CD4-positive, alpha-beta memory T cell (primary cell): Measurements from ENCODE around the gene RPL21. TPM values are rescaled to one million over a fixed set of nuclear protein-coding genes. Genes with fewer than 3 reads are reported as not detected.

ENCODE experiments used
- CTCF ChIA-PET: fragments of 350-600 bp; sonication (Branson Sonifier 250); formaldehyde crosslinking; loops from one replicate; lab custom pipeline; 2021; ENCODE audit warnings: inconsistent platforms; ENCODE audit not compliant: partially characterized antibody; lab: Charles Lee
- POLR2A ChIA-PET: fragments of 350-600 bp; sonication (Branson Sonifier 250); formaldehyde crosslinking; loops from one replicate; lab custom pipeline; 2021; ENCODE audit not compliant: partially characterized antibody; lab: Charles Lee
- DNase-seq, 5 donors: peaks; one replicate each; pipeline versions ENCODE4 v3.0.0 to v3.0.0-alpha.2; 2020 to 2022; ENCODE audit warnings: mixed read lengths in 1 of 5
- H3K27ac ChIP-seq: one replicate; pipeline ENCODE4 v1.7.0; 2013; ENCODE audit warnings: low read depth, low read length
- H3K27me3 ChIP-seq: 2 replicates; pipeline ENCODE4 v1.7.0; 2013; ENCODE audit warnings: mild to moderate bottlenecking, low read length, moderate library complexity; ENCODE audit not compliant: insufficient read depth
- H3K36me3 ChIP-seq: 2 replicates; pipeline ENCODE4 v1.7.0; 2013; ENCODE audit warnings: mild to moderate bottlenecking, low read length, moderate library complexity; ENCODE audit not compliant: insufficient read depth
- H3K4me1 ChIP-seq: 2 replicates; pipeline ENCODE4 v1.7.0; 2013; ENCODE audit warnings: mild to moderate bottlenecking, low read length, moderate library complexity; ENCODE audit not compliant: insufficient read depth
- H3K4me3 ChIP-seq, 2 donors: one replicate each; pipeline ENCODE4 v1.7.0; 2013; ENCODE audit warnings: low read length in 2 of 2, mild to moderate bottlenecking in 1 of 2
- H3K9me3 ChIP-seq, 2 donors: one replicate each; pipeline ENCODE4 v1.7.0; 2013; ENCODE audit warnings: low read length in 2 of 2, control low read depth in 1 of 2; ENCODE audit not compliant: control insufficient read depth in 1 of 2
- H3K27ac Mint-ChIP-seq, 7 donors: one replicate each; pipeline ENCODE4 v1.8.0; 2020 to 2021; ENCODE audit warnings: mixed read lengths in 7 of 7, mild to moderate bottlenecking in 6 of 7, inconsistent platforms in 3 of 7, moderate library complexity in 3 of 7
- H3K27me3 Mint-ChIP-seq, 2 donors: one replicate each; pipeline ENCODE4 v1.8.0; 2020 to 2021; ENCODE audit warnings: mixed read lengths in 2 of 2
- H3K36me3 Mint-ChIP-seq, 2 donors: one replicate each; pipeline ENCODE4 v1.8.0; 2020 to 2021; ENCODE audit warnings: mixed read lengths in 2 of 2, inconsistent platforms in 1 of 2, mild to moderate bottlenecking in 1 of 2
- H3K4me1 Mint-ChIP-seq, 4 donors: one replicate each; pipeline ENCODE4 v1.8.0; 2020 to 2021; ENCODE audit warnings: mixed read lengths in 4 of 4, mild to moderate bottlenecking in 1 of 4
- H3K4me3 Mint-ChIP-seq, 8 donors: one replicate each; pipeline ENCODE4 v1.8.0; 2020 to 2021; ENCODE audit warnings: mixed read lengths in 8 of 8, mild to moderate bottlenecking in 7 of 8, moderate library complexity in 6 of 8, inconsistent platforms in 3 of 8
- H3K9me3 Mint-ChIP-seq, 8 donors: one replicate each; pipeline ENCODE4 v1.8.0; 2020 to 2021; ENCODE audit warnings: mixed read lengths in 8 of 8, mild to moderate bottlenecking in 5 of 8, inconsistent platforms in 3 of 8, moderate library complexity in 1 of 8
- intact Hi-C: fragments of 100-400 bp; cut with micrococcal nuclease; formaldehyde crosslinking; loops from one replicate; pipeline ENCODE4 v1.15.1; 2023
- polyA plus RNA-seq, 2 donors: library from polyadenylated mRNA; unstranded; fragments of 300-500 nt; fragmentation: Illumina TruSeq; gene quantifications; one replicate each; pipeline ENCODE4 v1.2.3, GENCODE V29; 2021
- total RNA-seq, 2 experiments: library from RNA; stranded (reverse); gene quantifications; one replicate each; pipeline ENCODE4 v1.2.3, GENCODE V29; 2021

RPL21 gene
- total and polyA plus RNA-seq, 4 experiments from 2014 or later = 2,008 to 7,509 (median 4,196) TPM

DNA sequence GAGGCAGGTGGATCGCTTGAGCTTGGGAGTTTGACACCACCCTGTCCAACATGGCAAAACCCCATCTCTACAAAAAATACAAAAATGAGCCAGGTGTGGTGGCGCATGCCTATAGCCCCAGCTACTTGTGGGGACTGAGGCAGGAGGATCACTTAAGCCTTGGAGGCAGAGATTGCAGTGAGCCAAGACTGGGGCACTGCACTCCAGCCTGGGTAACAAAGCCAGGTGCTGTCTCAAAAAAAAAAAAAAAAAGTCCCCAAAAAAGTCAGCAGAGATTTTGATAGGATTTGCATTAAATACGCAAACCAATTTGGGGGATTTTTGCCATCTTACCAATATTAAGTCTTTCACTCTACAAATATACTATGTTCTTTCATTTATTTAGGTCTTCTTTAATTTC lies 21.7 kb upstream of the RPL21 start:
- ChIA-PET POLR2A (no interaction called here), CTCF (no interaction called here)
- Histone ChIP-seq H3K4me1 (no peaks in the 10 kb centered on the region), H3K27me3 (no peaks in the 10 kb centered on the region), H3K36me3 (no peaks in the 10 kb centered on the region), H3K9me3 (no peaks in the 10 kb centered on the region), H3K27ac (no peak overlapping the region), H3K4me3 (no peak overlapping the region)
- peaks cover 9 to 10% of the 10 kb centered on the region in 2 donors for H3K27me3 Mint-ChIP-seq
- H3K4me3 Mint-ChIP-seq = no peak overlapping the region
- H3K4me1 Mint-ChIP-seq = peaks cover 0 to 4% (median 1%) of the 10 kb centered on the region in 4 donors
- intact Hi-C loops = no loop called here
- H3K9me3 Mint-ChIP-seq = peaks cover 0 to 39% (median 26%) of the 10 kb centered on the region in 8 donors
- no peak for DNase-seq
- H3K27ac Mint-ChIP-seq = no peak overlapping the region
- peaks cover 0 to 7% of the 10 kb centered on the region in 2 donors for H3K36me3 Mint-ChIP-seq

DNA sequence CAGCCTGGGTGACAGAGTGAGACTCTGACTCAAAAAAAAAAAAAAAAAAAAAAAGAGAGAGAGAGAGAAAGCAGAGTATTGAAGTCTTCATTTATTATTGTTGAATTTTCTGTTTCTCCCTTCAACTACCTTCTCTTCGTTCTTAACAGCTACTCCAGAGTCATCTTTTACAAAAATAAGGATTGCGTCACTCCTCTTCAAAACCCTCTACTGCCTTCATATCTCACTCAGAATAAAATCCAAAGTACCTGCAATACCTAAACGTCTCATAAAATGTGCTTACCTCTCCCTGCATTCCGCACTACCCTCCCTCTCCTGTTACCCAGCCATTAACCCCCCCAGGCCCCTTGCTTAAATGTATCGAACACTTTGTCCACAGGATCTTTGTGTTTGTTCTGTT lies 17.4 kb upstream of the RPL21 start:
- no peaks in the 10 kb centered on the region for H3K4me1 Mint-ChIP-seq
- CTCF ChIA-PET = no interaction called here

DNA sequence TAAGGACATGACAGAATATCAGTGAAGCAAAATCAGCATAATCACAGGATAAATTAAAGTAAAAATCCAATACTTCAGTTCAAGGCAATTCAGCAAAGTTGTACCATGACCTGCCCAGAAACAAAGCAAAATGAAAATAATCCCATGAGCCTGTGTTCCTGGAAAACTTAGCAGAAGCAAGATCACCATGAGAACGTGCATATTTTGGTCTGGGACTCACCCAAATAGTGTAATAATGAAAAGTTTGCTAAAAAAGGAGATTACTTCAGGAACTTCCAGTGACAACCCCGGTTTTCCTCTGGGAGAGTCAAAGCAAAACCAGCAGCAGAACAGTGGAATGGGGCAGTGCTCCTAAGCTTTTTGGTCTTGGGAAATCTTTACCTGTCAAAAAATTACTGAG lies 14.9 kb upstream of the RPL21 start:
- intact Hi-C loops = no loop called here
- CTCF ChIA-PET = interaction anchor here (0.7 kb wide), 1 partner anchor 537 kb away, joined by 3 read pairs; no protein-coding TSS in a partner anchor

More for the DNA sequence above, 17.4 kb upstream of the RPL21 start:
- no peaks in the 10 kb centered on the region for H3K4me1 ChIP-seq
- no peaks in the 10 kb centered on the region for H3K36me3 ChIP-seq
- no peak overlapping the region for H3K27ac ChIP-seq
- peak overlapping the region in 1 of 7 donors; percentile 33 for H3K27ac Mint-ChIP-seq
- peaks cover 0 to 7% of the 10 kb centered on the region in 2 donors for H3K36me3 Mint-ChIP-seq
- H3K9me3 ChIP-seq = no peaks in the 10 kb centered on the region
- H3K4me3 Mint-ChIP-seq = no peak overlapping the region
- peaks cover 0 to 2% of the 10 kb centered on the region in 2 donors for H3K27me3 Mint-ChIP-seq
- POLR2A ChIA-PET = no interaction called here
- no peaks in the 10 kb centered on the region for H3K27me3 ChIP-seq
- peaks cover 0 to 25% (median 16%) of the 10 kb centered on the region in 8 donors for H3K9me3 Mint-ChIP-seq
- no peak overlapping the region for H3K4me3 ChIP-seq
- no peak for DNase-seq
- intact Hi-C loops = no loop called here

DNA sequence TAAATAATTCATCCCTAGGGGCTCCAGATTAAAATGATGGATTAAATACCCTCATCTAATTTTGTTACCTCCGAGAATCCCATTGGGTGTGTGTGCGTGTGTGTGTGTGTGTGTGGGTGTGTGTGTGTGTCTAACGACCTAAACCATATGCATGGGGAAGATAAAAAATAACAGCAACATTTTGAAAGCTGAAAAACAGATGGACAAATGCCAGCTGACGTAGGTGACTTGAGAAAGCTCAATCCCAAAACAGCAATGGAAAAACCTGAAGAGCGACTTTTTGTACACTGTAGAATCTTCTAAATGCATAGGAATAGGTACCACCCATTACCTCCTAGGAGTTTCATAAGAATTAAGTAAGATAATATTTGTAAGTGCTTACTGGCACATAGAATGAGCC lies 8.7 kb upstream of the RPL21 start:
- no peaks in the 10 kb centered on the region for H3K36me3 ChIP-seq
- H3K27me3 ChIP-seq = no peaks in the 10 kb centered on the region
- CTCF ChIA-PET = interaction anchor here (1.5 kb wide), 1 partner anchor 29 kb away, joined by 3 read pairs; no protein-coding TSS in a partner anchor
- H3K9me3 ChIP-seq = no peaks in the 10 kb centered on the region
- intact Hi-C loops = no loop called here
- no peak overlapping the region for H3K27ac ChIP-seq
- Mint-ChIP-seq H3K4me1 (peaks cover 0 to 6% (median 2%) of the 10 kb centered on the region in 4 donors), H3K4me3 (no peak overlapping the region), H3K27me3 (no peaks in the 10 kb centered on the region), H3K36me3 (peaks cover 1 to 11% of the 10 kb centered on the region in 2 donors), H3K9me3 (no peaks in the 10 kb centered on the region), H3K27ac (no peak overlapping the region)
- H3K4me3 ChIP-seq = no peak overlapping the region
- POLR2A ChIA-PET = interaction anchor here (1.5 kb wide), 1 partner anchor 8 kb away, joined by 7 read pairs; the partner anchor contains the start of gene RPL21
- no peak for DNase-seq
- no peaks in the 10 kb centered on the region for H3K4me1 ChIP-seq

More for the DNA sequence above, 14.9 kb upstream of the RPL21 start:
- no peak overlapping the region for H3K27ac Mint-ChIP-seq
- Histone ChIP-seq H3K4me1 (no peaks in the 10 kb centered on the region), H3K4me3 (no peak overlapping the region), H3K36me3 (no peaks in the 10 kb centered on the region), H3K27me3 (no peaks in the 10 kb centered on the region), H3K9me3 (no peaks in the 10 kb centered on the region), H3K27ac (no peak overlapping the region)
- peaks cover 0 to 14% (median 10%) of the 10 kb centered on the region in 8 donors for H3K9me3 Mint-ChIP-seq
- POLR2A ChIA-PET = no interaction called here
- no peaks in the 10 kb centered on the region for H3K4me1 Mint-ChIP-seq
- peaks cover 0 to 2% of the 10 kb centered on the region in 2 donors for H3K27me3 Mint-ChIP-seq
- peaks cover 0 to 7% of the 10 kb centered on the region in 2 donors for H3K36me3 Mint-ChIP-seq
- no peak overlapping the region for H3K4me3 Mint-ChIP-seq
- DNase-seq = no peak

DNA sequence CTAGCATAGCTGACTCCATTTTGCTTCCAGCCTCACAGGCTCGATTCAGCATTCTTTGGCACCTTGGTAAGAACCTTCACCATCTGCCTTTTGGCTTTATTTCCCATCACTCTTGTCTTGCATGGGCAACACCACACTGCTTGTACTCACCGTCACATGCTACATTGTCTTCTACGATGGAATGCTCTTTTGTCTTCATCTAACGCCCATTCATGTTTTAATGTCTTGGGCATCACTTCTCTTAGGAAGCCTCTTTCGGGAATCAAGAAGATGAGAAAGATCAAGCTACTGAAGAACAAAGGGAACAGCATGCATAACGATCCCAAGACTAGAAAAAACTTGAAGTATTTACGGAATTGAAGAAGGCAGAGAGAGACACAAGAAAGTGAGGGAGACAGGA lies 5.7 kb upstream of the RPL21 start:
- no peaks in the 10 kb centered on the region for H3K9me3 Mint-ChIP-seq
- ChIA-PET POLR2A (no interaction called here), CTCF (no interaction called here)
- H3K27me3 ChIP-seq = no peaks in the 10 kb centered on the region
- no peaks in the 10 kb centered on the region for H3K36me3 ChIP-seq
- no peaks in the 10 kb centered on the region for H3K27me3 Mint-ChIP-seq
- no peak overlapping the region for H3K4me3 Mint-ChIP-seq
- no peak overlapping the region for H3K27ac ChIP-seq
- peaks cover 8% of the 10 kb centered on the region for H3K4me1 ChIP-seq
- intact Hi-C loops = no loop called here
- no peak for DNase-seq
- H3K4me1 Mint-ChIP-seq = peaks cover 7 to 18% (median 14%) of the 10 kb centered on the region in 4 donors
- no peaks in the 10 kb centered on the region for H3K9me3 ChIP-seq
- H3K36me3 Mint-ChIP-seq = peaks cover 1 to 11% of the 10 kb centered on the region in 2 donors
- H3K27ac Mint-ChIP-seq = no peak overlapping the region
- H3K4me3 ChIP-seq = no peak overlapping the region

DNA sequence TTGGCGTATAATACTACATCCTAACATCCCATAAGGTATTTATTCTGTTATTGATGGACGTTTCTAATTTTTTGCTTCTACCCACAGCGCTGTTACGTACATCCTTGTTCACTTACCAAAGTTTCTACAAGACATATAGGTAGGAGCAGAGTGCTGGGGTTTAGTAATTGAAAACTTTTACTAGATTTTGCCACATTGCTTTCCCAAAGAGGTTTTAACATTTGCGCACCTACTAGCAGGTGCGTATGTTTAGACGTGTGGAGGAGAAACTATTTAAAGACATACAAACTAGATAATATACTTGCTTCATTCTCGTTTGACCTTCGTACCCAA lies 559 bp upstream of the RPL21 start:
- ChIA-PET POLR2A (interaction anchor here (0.6 to 1.1 kb wide), 15 partner anchors 8 to 1028 kb away, joined by 3 to 11 read pairs (median 4); partner anchors contain the start of genes LNX2, RASL11A and RNF6), CTCF (interaction anchor here (0.8 kb wide), 1 partner anchor 118 kb away, joined by 4 read pairs; no protein-coding TSS in a partner anchor)
- peaks cover 18 to 50% of the 10 kb centered on the region in 2 donors for H3K36me3 Mint-ChIP-seq
- peak overlapping the region; percentile 98 to 100 (median 100) for H3K27ac Mint-ChIP-seq
- Histone ChIP-seq H3K9me3 (no peaks in the 10 kb centered on the region), H3K4me3 (peak overlapping the region; percentile 36 to 98), H3K27me3 (no peaks in the 10 kb centered on the region), H3K36me3 (peaks cover 12% of the 10 kb centered on the region), H3K4me1 (peaks cover 44% of the 10 kb centered on the region), H3K27ac (peak overlapping the region; percentile 99)
- peak overlapping the region; percentile 93 to 99 (median 96) for H3K4me3 Mint-ChIP-seq
- intact Hi-C loops = loop anchor here (1.0 to 2.0 kb wide), 8 partner anchors 20 to 1468 kb away; partner anchors contain the start of genes GTF3A, MTIF3, PAN3 and POMP
- no peaks in the 10 kb centered on the region for H3K27me3 Mint-ChIP-seq
- H3K4me1 Mint-ChIP-seq = peaks cover 34 to 68% (median 51%) of the 10 kb centered on the region in 4 donors
- no peaks in the 10 kb centered on the region for H3K9me3 Mint-ChIP-seq
- no peak for DNase-seq

DNA sequence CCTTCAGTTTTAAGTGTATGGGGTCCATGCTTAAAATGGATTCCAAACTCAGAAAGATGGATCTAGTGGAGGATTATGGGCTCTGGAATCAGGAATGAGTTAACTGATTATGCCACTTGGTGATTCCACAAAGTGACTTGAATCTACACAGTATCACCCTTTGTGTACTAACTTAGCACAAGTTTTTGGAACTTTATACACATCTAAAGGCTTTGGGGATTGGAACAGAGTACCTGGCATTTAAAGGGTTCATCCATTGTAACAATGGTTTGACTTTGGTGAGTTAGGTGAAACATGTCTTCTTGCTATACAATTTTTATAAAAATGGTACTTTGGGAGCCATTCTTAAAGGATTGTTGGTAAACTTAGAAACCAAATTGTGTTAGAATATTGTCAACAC lies 1.1 kb downstream of the RPL21 start:
- peak overlapping the region; percentile 93 to 99 (median 96) for H3K4me3 Mint-ChIP-seq
- Histone ChIP-seq H3K9me3 (no peaks in the 10 kb centered on the region), H3K4me3 (peak overlapping the region; percentile 84 to 98), H3K27me3 (no peaks in the 10 kb centered on the region), H3K4me1 (peaks cover 44% of the 10 kb centered on the region), H3K36me3 (peaks cover 26% of the 10 kb centered on the region), H3K27ac (peak overlapping the region; percentile 99)
- ChIA-PET CTCF (interaction anchor here (1.3 to 2.0 kb wide), 2 partner anchors 19 to 87 kb away, joined by 3 to 4 read pairs; no protein-coding TSS in a partner anchor), POLR2A (interaction anchor here (0.8 to 1.0 kb wide), 3 partner anchors 9 to 82 kb away, joined by 3 to 5 read pairs (median 4); partner anchors contain the start of gene RASL11A)
- peaks cover 24 to 65% of the 10 kb centered on the region in 2 donors for H3K36me3 Mint-ChIP-seq
- H3K9me3 Mint-ChIP-seq = no peaks in the 10 kb centered on the region
- no peaks in the 10 kb centered on the region for H3K27me3 Mint-ChIP-seq
- intact Hi-C loops = no loop called here
- peak overlapping the region; percentile 98 to 100 (median 100) for H3K27ac Mint-ChIP-seq
- no peak for DNase-seq
- peaks cover 34 to 78% (median 56%) of the 10 kb centered on the region in 4 donors for H3K4me1 Mint-ChIP-seq
